HG02970 (cell line): ENCODE data around the gene CCDC191.
A peak's percentile ranks its signal among the peaks of the same experiment; 100 is the strongest.

Experiments
- ATAC-seq: cut with Tn5 transposase; IDR thresholded peaks from one replicate; pipeline ENCODE4 v1.9.1; 2021; ENCODE audit warnings: mild to moderate bottlenecking, moderate library complexity, moderate number of reproducible peaks; ENCODE audit not compliant: unreplicated experiment, low FRiP score

CCDC191 gene

GRCh38 chr3:114056130-114057010 lies at the start of gene CCDC191, which contains the start of gene QTRT2:
CCDC191 (minus strand) TSS chr3:114056526; CDS start chr3:114056466, 60 bp downstream.
QTRT2 (plus strand) TSS chr3:114056737; CDS start chr3:114065258, 8,521 bp downstream.
- ATAC-seq: peak; percentile 99

GRCh38 chr3:114104414-114104813 lies 48.1 kb upstream of the CCDC191 start:
- no peak for ATAC-seq

GRCh38 chr3:114103858-114104257 lies 47.5 kb upstream of the CCDC191 start:
- ATAC-seq: no peak

- no peak for ATAC-seq
Observed at GRCh38 chr3:114103181-114103580, 46.9 kb upstream of the CCDC191 start.

- no peak for ATAC-seq
Observed at GRCh38 chr3:114101101-114101500, 44.8 kb upstream of the CCDC191 start.

- no peak for ATAC-seq
Observed at GRCh38 chr3:114095796-114096195, 39.5 kb upstream of the CCDC191 start.

GRCh38 chr3:114093596-114093995 lies 37.3 kb upstream of the CCDC191 start:
- no peak for ATAC-seq

- ATAC-seq: no peak
Observed at GRCh38 chr3:114093016-114093380, 36.7 kb upstream of the CCDC191 start.

- no peak for ATAC-seq
Observed at GRCh38 chr3:114092151-114093015, 36.1 kb upstream of the CCDC191 start.

- no peak for ATAC-seq
Observed at GRCh38 chr3:114089675-114090074, 33.3 kb upstream of the CCDC191 start.

- no peak for ATAC-seq
Observed at GRCh38 chr3:114086356-114086755, 30.0 kb upstream of the CCDC191 start.

- no peak for ATAC-seq
Observed at GRCh38 chr3:114083112-114083511, 26.8 kb upstream of the CCDC191 start.

- no peak for ATAC-seq
Observed at GRCh38 chr3:114081037-114081436, 24.7 kb upstream of the CCDC191 start.

GRCh38 chr3:114080201-114080600 lies 23.9 kb upstream of the CCDC191 start:
- ATAC-seq: no peak

GRCh38 chr3:114079761-114080160 lies 23.4 kb upstream of the CCDC191 start:
- ATAC-seq: no peak

- no peak for ATAC-seq
Observed at GRCh38 chr3:114078126-114078525, 21.8 kb upstream of the CCDC191 start.

- no peak for ATAC-seq
Observed at GRCh38 chr3:114076711-114077110, 20.4 kb upstream of the CCDC191 start.

GRCh38 chr3:114071786-114072185 lies 15.5 kb upstream of the CCDC191 start:
- no peak for ATAC-seq

GRCh38 chr3:114068336-114068735 lies 12.0 kb upstream of the CCDC191 start:
- ATAC-seq: no peak

- no peak for ATAC-seq
Observed at GRCh38 chr3:114067804-114068203, 11.5 kb upstream of the CCDC191 start.
